GM20000 (cell line): ENCODE data around the gene RPUSD1.

ENCODE experiments used
- DNase-seq: peaks from one replicate; pipeline ENCODE4 v3.0.0; 2012; ENCODE audit warnings: low spot score
- CTCF ChIP-seq: IDR thresholded peaks from 2 replicates; pipeline ENCODE4 v1.5.1; 2012; ENCODE audit warnings: mild to moderate bottlenecking, control low read depth; ENCODE audit errors: extremely low read depth, missing control alignments

The RPUSD1 gene

GRCh38 chr16:784431-784830 lies 3.8 kb downstream of the RPUSD1 start:
- no peak for DNase-seq
- TF ChIP-seq CTCF, result no peak

GRCh38 chr16:783404-784161 lies 4.6 kb downstream of the RPUSD1 start:
- TF ChIP-seq CTCF, result no peak

GRCh38 chr16:782766-783403 lies 5.3 kb downstream of the RPUSD1 start:
- no peak for TF ChIP-seq CTCF
- DNase-seq, result no peak

More at GRCh38 chr16:783404-784161, 4.6 kb downstream of the RPUSD1 start:
- no peak for DNase-seq

- no peak for TF ChIP-seq CTCF
- DNase-seq, result no peak
These were observed 5.9 kb downstream of the RPUSD1 start for GRCh38 chr16:782258-782657.

- no peak for DNase-seq
- no peak for TF ChIP-seq CTCF
These were observed 6.7 kb downstream of the RPUSD1 start for GRCh38 chr16:781346-782010.

GRCh38 chr16:780296-780695 lies 7.9 kb downstream of the RPUSD1 start:
- no peak for TF ChIP-seq CTCF
- DNase-seq, result no peak

- DNase-seq, result no peak
- no peak for TF ChIP-seq CTCF
These were observed 8.6 kb downstream of the RPUSD1 start for GRCh38 chr16:779561-779960.
